Anterior cingulate cortex (tissue), 58 donors: ENCODE data around the gene LEFTY1.
A peak's percentile ranks its signal among the peaks of the same experiment; 100 is the strongest.

Experiments used
- DNase-seq, 58 donors: peaks; one replicate each; lab custom pipeline; 2025; lab: John Stamatoyannopoulos, UW

The LEFTY1 gene

GRCh38 chr1:225855503-225856300 lies 33.2 kb downstream of the LEFTY1 start:
- DNase-seq, result peak in 7 of 58 donors; percentile 16 to 51 (median 34)

- no peak for DNase-seq
These were observed 35.5 kb downstream of the LEFTY1 start for GRCh38 chr1:225853441-225853840.

- DNase-seq, result no peak
These were observed 36.4 kb downstream of the LEFTY1 start for GRCh38 chr1:225852413-225853124.

GRCh38 chr1:225851805-225852204 lies 37.1 kb downstream of the LEFTY1 start:
- DNase-seq, result peak in 1 of 58 donors; percentile 23

GRCh38 chr1:225850370-225850769 lies 38.6 kb downstream of the LEFTY1 start:
- no peak for DNase-seq

GRCh38 chr1:225849925-225850324 lies 39.0 kb downstream of the LEFTY1 start:
- DNase-seq, result peak in 13 of 58 donors; percentile 9 to 69 (median 25)

GRCh38 chr1:225848030-225848955 lies 40.7 kb downstream of the LEFTY1 start:
- DNase-seq, result peak in 46 of 58 donors; percentile 23 to 85 (median 62)

GRCh38 chr1:225847610-225848009 lies 41.3 kb downstream of the LEFTY1 start:
- no peak for DNase-seq

GRCh38 chr1:225846331-225847310 lies 42.3 kb downstream of the LEFTY1 start:
- DNase-seq, result peak in 7 of 58 donors; percentile 18 to 46 (median 32)

GRCh38 chr1:225845571-225846259 lies 43.2 kb downstream of the LEFTY1 start:
- peak in 30 of 58 donors; percentile 14 to 69 (median 49) for DNase-seq

- DNase-seq, result no peak
These were observed 43.8 kb downstream of the LEFTY1 start for GRCh38 chr1:225845097-225845496.

GRCh38 chr1:225844236-225845061 lies 44.5 kb downstream of the LEFTY1 start:
- DNase-seq, result peak in 6 of 58 donors; percentile 28 to 45 (median 33)

GRCh38 chr1:225843426-225843795 lies 45.5 kb downstream of the LEFTY1 start:
- DNase-seq, result no peak

- DNase-seq, result no peak
These were observed 46.0 kb downstream of the LEFTY1 start for GRCh38 chr1:225842788-225843425.

GRCh38 chr1:225842074-225842473 lies 46.9 kb downstream of the LEFTY1 start:
- no peak for DNase-seq

- no peak for DNase-seq
These were observed 48.2 kb downstream of the LEFTY1 start for GRCh38 chr1:225840713-225841112.

GRCh38 chr1:225840223-225840610 lies 48.7 kb downstream of the LEFTY1 start:
- no peak for DNase-seq
